Measurements from ENCODE around the gene MYO6. TPM values are rescaled to one million over a fixed set of nuclear protein-coding genes. Genes with fewer than 3 reads are reported as not detected.
"Not testable (repeated sequence)": the region's sequence is repeated elsewhere in the genome, so short reads cannot be mapped to it uniquely, and the experiment has no call there.

The MYO6 gene
- 10 to 100 TPM in 1 of 10 donors, 1 to 10 TPM in 9; 5.9 to 10.4 (median 8.0) TPM for polyA plus RNA-seq (ENCODE audit: insufficient read length in 10 of 10)
- long read RNA-seq, donor 1: 0 reads
- long read RNA-seq, donor 2: 0 reads
- long read RNA-seq, donor 3: 0 reads
- long read RNA-seq, donor 4: 0 reads
- long read RNA-seq, donor 5: 0 reads
- long read RNA-seq, donor 6: 0 reads
- long read RNA-seq, donor 7: 0 reads
- long read RNA-seq, donor 8: 0 reads
- long read RNA-seq, donor 9: 0 reads

DNA sequence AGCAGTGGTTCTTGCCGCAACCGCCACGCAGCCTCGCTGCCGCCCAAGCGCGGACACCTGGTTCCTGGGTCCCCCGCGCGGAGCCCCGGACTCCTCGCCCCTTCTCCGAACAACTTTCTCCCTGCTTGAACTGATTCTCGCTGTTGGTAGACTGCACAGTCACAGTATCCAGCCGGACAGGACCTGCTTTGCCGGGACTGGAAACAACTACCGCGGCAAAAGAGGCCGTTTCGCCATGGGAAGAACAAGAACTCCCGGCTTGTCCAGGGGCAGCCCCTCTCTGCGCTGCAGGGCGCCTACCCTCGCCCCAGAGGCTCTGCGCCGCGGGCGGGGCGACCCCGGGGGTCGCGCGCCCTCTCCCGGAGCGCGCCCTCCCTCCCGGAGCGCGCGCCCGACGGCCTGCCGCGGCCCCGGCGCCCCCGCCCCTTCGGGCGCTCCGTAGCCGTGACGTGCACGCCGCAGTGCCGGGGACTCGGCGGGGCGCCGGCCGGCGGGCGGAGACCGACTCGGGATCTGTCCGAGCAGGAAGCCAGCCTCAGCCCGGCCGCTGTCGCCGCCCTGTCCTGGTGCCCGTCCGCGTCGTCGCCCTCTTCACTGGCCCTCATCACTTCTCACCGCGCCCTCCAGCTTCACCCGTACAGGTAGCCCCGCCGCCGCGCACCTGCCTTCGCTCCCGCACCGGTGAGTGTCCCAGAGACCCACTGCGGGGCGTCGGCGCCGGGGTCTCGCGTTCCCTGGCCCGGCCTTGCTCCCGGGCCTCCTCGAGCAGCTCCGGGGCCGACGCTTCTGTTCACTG, at the start of gene MYO6:
MYO6 (plus strand) TSS at position 497 of the 796 bp plus-strand sequence. CDS start 68,309 bp downstream, outside the sequence.
- peak; percentile 59 to 90 (median 77) for DNase-seq

DNA sequence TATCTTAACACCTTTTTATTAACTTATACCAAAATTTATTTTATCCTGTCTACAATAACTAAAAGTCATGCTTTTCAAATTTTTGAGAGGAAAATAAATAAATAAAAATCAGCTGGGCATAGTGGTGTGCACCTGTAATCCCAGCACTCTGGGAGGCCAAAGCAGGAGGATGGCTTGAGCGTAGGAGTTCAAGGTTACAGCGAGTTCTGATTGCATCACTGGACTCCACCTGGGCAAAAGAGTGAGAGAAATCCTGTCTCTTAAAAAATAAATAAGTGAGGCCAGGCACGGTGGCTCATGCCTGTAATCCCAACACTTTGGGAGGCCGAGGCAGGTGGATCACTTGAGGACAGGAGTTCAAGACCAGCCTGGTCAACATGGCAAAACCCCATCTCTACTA, 40.7 kb upstream of the MYO6 start:
- not testable (repeated sequence) for DNase-seq

DNA sequence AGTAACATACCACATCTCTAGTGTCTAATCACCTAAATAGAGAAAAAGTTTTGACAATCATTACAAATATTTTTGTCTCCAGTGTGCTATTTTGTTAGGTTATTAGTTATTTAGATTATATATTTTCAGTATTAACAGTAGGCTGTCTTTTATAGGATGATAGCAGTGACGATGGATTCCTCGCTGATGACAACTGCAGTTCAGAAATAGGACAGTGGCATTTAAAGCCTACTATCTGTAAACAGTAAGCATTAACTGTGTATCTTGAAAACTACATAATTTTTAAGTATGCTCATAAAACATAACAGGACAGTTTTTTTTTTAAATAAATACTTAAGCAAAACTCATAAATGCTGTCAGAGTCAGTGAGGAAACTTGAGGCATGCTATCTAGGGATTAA, 37.9 kb upstream of the MYO6 start:
- DNase-seq: no peak

DNA sequence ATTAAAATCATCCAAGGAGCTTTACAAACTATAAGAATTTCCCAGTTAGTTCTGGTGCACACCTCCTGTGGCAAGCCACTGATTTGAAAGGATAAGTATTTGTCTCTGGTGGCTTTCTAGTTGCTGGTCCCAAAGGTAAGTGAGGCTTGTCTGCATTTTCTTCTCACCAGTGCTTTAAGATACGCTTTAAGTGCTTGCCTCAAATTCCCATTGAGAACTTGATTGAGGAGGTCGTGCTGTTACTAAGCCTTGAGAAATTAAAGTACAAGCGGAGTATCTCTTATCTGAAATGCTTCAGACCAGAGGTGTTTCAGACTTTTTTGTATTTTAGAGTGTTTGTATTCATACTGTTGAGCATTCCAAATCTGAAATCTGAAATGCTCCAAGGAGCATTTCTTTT, 29.9 kb upstream of the MYO6 start:
- DNase-seq: no peak

DNA sequence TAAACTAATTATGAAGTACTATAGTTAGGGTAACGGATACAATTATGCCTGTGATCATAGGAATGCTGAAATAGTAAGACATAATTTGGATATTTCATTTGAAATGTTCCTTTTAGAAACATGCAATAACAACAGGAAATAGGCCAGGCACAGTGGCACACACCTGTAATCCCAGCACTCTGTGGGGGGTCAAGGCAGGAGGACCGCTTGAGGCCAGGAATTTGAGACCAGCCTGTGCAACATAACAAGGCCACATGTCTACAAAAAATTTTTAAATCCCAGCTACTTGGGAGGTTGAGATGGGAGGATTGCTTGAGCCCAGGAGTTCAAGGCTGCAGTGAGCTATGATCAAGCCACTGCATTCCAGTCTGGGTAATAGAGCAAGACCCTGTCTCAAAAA, 25.7 kb upstream of the MYO6 start:
- DNase-seq: no peak

DNA sequence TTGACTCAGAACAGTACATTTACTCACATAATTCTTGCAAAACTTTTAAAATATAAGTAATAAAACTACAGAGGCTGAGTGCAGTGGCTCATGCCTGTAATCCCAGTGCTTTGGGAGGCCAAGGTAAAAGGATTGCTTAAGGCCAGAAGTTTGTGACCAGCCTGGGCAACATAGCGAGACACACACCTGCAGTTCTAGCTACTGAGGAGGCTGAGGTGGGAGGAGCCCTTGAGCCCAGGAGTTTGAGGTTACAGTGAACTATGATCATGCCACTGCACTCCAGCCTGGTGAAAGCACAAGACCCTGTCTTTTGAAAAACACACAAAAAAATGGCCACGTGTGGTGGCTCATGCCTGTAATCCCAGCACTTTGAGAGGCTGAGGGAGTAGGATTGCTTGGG, 21.8 kb upstream of the MYO6 start:
- no peak for DNase-seq

DNA sequence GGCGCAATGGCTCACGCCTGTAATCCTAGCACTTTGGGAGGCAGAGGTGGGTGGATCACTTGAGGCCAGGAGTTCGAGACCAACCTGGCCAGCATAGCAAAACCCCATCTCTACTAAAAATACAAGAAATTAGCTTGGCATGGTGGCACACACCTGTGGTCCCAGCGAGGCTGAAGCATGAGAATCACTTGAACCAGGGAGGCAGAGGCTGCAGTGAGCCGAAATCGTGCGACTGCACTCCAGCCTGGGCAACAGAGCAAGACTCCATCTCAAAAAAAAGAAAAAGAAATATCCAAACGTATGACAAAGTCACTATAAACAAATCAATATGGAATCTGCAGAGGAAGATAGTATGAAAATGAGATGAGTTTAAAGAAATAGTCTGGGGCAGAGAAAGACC, 18.0 kb upstream of the MYO6 start:
- not testable (repeated sequence) for DNase-seq

DNA sequence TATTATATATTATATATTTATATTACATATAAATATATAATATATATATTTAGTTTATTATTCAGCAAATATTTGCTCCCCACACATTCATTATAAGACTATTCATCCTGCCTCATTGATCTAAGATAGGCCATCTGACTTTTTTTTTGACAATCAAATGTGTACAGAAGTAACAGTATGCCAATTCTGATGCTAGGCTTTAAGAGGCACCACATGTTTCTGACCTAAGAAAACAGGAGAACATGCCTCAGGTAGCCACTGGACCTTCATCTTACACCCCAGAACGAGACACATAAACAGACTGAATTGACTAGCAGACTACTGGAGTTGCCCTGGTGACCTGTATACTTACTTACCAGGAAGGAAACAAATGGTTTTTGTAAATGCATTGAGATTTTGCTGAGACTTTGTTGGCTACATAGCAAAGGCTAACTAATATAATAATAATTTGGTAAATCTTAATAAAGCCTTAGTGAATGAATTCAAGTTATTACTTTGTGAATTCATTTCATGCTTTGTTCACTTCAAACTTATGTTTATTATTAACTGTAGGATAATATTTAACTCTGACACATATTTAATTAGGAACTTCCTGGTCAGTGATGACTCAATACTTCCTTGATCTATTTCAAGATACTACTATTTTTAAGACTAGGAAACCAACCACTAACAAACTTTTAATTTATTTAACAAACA, 13.4 kb upstream of the MYO6 start:
- DNase-seq: peak in 1 of 3 donors; percentile 26

DNA sequence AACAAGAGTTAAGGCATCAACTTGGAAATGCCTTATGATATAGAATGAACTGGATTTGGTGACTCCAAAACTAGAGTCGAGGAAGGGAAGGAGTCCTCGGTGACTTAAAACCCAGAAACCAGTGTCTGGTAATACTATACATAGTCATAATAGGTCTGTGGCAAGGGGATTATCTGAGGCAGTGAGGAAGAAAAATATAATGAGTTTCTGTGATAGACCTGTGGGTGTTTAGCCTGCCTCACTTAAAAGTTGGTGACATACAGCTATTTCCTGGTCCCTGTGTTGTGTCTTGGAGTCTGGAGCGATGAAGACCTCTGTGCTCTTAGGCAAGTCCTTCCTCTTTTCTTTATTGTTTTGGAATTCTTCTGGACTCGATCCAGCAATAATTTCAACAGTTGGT, 5.1 kb upstream of the MYO6 start:
- no peak for DNase-seq

DNA sequence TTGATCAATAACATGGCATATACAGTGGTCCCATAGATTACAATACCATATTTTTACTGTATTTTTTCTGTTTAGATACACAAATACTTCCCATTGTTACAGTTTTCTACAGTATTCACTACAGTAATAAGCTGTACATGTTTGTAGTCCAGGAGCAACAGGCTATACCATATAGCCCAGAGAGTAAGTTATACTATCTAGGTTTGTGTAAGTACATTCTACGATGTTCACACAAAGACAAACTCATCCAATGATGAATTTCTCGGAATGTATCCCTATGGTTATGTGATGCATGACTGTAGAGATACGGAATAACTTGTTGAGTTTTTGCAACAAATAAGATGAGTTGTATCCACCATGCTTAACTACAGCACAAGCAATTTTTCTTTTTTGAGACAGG, 3.6 kb upstream of the MYO6 start:
- DNase-seq: no peak

DNA sequence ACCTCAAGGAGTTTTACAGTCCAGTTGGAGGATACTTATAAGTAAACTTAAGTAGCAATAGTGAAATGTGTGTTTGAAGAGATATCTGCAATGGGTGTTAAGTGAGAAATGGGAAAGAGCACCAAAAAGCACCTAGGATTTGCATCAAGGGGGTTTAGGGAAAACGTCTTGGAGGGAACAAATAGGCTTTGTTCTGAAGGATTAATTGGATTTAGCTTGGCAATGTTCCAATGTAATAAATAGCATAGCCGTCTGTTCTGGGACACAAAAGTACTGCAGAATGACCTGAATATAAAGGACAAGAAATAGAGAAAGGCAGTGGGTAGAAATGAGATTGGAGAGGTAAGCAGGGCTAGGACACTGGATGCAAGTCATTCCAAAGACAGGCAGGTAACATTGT, 2.8 kb upstream of the MYO6 start:
- no peak for DNase-seq

DNA sequence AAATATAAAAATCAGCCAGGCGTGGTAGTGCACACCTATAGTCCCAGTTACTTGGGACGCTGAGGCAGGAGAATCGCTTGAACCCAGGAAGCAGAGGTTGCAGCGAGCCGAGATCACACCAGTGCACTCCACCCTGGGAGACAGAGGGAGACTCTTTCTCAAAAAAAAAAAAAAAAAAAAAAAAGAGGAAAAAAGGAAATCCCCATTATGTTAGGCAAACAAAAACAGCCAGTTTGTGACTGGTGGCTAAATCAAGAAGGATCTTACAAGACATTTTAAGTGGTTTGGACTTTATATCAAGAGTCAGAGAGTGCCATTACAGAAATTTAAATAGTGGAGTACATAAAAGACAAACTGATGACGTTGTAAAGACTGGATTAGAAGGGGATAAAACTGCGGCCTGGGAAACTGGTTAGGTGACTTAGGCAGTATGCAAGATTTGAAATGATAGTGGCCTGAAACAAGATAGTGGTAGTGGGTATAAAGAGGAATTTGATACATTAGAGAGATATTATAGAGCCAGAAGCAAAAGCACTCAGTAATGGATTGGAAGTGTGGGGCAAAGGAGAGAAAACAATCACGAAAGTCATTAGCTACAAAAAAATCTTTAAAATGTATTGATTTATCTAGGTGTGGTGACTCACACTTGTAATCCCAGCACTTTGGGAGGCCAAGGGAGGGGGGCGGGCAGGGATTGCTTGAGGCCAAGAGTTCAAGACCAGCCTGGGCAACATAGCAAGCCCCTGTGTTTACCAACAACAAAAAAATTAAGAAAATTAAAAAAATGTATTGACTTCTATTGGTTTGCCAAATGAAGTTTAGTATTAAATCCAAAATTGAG, 1.7 kb upstream of the MYO6 start:
- no peak for DNase-seq

DNA sequence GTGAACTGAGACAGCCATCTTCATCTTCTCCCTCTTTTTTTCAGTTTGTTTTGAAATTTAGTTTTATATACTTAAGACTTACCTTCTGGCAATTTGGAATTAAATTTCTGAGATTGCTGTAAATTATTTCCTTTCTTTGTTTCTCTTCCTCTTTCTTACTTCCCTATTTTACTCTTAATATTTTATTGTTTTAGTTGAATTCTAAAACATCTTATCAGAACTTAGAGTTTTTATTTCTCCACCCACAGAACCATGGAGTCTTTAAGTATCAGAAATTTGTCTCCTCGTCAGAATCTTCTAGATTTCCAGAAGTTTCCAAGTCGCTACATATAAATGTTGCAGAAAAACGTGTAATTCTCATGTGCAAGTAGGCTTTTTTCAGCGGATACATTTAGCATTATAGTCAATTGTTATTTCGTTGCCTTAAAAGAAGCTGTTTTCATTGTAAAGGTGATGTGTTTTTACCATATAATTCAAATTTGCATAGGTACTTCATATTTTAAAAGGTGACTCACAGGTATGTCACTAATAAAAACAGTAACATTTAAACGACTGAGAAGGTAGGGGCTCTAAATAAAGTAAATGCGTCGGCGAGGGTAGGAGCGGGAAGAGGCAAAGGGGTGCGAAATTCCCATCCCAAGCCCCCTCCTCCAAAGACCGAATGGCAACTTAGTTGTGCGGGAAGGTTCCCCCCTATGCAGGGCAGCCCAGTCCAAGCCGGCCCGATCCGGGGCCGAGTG, 866 bp upstream of the MYO6 start:
- no peak for DNase-seq

DNA sequence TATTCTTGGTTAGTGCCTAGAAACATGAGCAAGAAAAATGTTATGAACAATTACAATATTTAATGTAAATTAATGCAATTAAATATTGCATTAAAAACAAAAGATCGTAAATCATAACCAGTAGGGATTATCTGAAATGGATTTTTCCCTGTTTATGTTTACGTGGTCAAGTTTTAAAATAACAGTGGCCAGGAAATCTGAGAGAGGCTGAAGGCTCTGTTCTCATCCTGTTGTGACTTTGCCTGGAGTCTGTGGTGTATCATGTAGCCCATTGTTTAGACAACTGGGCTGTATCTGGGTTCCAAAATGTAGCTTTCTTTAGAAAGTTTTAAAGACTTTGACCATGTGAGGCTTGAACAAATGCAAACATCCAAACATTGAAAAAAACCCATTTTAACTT, 2.4 kb downstream of the MYO6 start:
- no peak for DNase-seq

DNA sequence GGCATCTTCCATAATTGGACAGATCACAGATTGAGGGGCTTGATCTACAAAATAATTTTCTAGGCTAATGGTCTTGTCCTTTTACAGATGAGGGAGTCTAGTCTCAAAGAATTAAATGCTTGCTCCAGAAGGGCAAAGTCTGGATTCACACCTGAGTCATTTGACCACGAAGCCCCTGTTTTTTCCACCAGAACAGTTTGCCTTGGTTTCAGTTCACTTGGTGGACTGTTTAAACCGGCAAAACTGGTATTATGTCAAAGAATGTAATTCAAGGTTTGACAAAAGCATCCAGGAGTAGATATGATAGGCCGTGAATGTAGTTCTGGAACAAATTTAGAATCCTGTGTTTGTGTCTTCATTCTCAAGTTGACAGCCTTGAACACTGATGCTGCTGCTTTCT, 3.3 kb downstream of the MYO6 start:
- no peak for DNase-seq

DNA sequence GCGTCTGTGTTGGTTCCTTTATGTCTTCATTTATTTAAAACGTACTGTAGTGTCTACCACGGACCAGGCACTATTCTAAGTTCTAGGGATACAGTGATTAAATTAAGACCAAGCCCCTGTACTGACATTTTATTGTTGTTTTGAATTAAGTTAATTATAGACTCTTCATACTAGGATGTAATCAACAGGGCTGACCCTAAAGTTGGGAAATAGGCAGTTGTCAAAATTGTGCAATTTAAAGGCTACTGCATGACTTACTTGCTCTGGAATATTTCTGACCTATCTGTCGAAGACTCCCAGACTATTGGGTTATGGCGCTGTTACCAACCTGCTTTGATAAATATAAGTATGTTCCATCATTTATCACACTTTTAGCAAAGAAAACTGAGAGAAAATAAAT, 6.7 kb downstream of the MYO6 start:
- no peak for DNase-seq

DNA sequence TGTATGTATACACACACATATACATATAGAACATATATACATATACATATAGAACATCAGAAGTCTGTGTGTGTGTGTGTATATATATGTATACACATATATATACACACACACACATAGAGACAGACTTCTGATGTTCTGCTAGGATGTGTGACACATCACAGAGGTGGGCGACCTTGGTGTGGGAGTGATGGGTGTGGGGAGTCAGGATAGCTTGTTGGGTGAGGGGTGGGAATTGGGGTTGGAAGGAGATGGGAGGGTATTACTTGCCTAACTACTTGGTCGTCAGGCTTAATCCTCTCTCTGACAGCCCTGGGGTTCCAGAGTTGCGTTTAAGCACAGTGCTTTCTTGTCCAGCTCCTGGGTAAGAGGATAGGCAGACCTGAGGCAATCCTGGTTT, 8.3 kb downstream of the MYO6 start:
- no peak for DNase-seq

DNA sequence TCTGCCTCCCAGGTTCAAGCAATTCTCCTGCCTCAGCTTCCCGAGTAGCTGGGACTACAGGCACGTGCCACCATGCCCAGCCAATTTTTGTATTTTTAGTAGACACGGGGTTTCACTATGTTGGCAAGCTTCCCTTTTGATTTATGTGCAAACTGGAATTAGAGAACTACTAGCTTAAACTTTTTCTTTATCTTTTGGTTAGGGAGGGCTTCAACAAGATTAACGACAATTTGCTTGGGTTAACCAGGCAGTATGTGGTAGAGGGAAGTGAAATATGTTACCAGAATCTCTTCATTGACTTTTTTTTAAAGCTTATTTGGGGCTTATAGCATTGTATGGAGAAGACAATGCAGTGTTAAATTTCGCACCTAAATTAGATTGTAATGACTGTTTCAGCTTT, 9.0 kb downstream of the MYO6 start:
- DNase-seq: no peak

DNA sequence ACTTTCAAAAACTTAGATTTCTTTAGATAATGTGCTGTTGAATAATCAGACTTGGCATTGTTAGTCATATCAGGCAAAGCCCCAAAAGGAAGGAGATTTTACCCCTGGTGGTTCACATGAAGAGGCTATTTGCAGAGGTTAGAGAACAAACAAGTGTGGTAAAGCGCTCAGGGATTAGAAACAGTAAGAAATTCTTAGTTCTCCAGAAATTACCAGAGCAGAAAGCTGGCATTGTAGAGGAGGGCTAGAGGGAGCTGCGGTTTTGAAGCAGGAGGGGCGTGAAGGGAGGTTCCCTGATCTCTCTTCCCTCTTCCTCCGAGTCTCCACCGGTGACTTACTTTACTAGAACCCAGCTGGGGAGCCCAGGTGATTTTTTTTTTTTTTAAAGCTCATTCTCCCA, 10.2 kb downstream of the MYO6 start:
- no peak for DNase-seq

DNA sequence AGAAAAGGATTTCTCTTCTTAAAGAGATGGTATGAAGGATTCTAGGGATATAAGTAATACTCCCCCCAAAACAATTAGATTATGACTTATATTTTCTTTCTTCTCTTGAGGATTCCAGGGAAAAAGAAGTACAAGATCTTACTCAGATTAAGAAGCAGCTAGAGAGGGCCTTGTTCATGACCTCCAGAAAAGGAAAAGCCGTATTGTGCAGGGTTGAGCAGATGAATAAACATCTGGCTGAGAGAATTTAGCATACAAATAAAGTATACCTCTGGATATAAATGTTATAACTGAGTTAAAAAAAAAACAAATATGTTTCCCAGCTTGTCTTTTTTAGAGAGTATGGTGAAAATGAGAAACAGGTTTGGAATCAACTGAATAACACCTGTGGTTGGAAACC, 11.3 kb downstream of the MYO6 start:
- no peak for DNase-seq

DNA sequence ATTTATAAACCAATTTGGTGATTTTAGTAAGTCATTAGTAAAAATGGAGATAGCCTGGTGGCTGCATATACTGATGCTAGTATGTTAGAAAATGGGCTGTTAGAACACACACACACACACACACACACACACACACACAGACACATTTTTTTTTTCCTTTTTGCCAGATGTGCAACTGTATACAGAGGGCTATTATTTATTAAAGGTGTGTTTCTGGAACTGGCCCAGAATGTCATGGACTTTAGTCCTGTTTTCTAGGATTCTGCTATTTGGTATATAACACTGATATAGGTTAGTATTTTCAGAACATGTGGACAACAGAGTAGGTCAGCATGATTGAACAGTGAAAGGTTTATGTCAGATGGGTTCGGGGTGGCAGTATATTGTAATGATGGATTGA, 12.4 kb downstream of the MYO6 start:
- no peak for DNase-seq
